Measurements from ENCODE around the gene CTU2.
A peak's percentile ranks its signal among the peaks of the same experiment; 100 is the strongest.

Gene CTU2

GRCh38 chr16:88681709-88682451 is 24.4 kb upstream of the CTU2 start:
- DNase-seq: no peak

GRCh38 chr16:88684569-88685155 is 21.6 kb upstream of the CTU2 start:
- DNase-seq: no peak

- no peak for DNase-seq
Measured at GRCh38 chr16:88685156-88686061, 20.9 kb upstream of the CTU2 start.

- DNase-seq: no peak
Measured at GRCh38 chr16:88686062-88686438, 20.3 kb upstream of the CTU2 start.

GRCh38 chr16:88686439-88687253 is 19.7 kb upstream of the CTU2 start, which contains the start of gene SNAI3:
SNAI3 (minus strand) TSS chr16:88686507; CDS start chr16:88686406, 101 bp downstream.
- no peak for DNase-seq

- DNase-seq: no peak
Measured at GRCh38 chr16:88687254-88687576, 19.1 kb upstream of the CTU2 start.

- DNase-seq: no peak
Measured at GRCh38 chr16:88687676-88688012, 18.7 kb upstream of the CTU2 start.

GRCh38 chr16:88688013-88688778 is 18.1 kb upstream of the CTU2 start:
- DNase-seq: peak; percentile 68

- no peak for DNase-seq
Measured at GRCh38 chr16:88690341-88691128, 15.8 kb upstream of the CTU2 start.

GRCh38 chr16:88691129-88691813 is 15.0 kb upstream of the CTU2 start:
- DNase-seq: no peak

- DNase-seq: no peak
Measured at GRCh38 chr16:88691924-88692560, 14.3 kb upstream of the CTU2 start.

- no peak for DNase-seq
Measured at GRCh38 chr16:88692861-88693260, 13.4 kb upstream of the CTU2 start.

GRCh38 chr16:88693420-88694177 is 12.7 kb upstream of the CTU2 start:
- no peak for DNase-seq

GRCh38 chr16:88694221-88695087 is 11.8 kb upstream of the CTU2 start:
- no peak for DNase-seq

GRCh38 chr16:88695218-88695617 is 11.1 kb upstream of the CTU2 start:
- no peak for DNase-seq

GRCh38 chr16:88695753-88696152 is 10.6 kb upstream of the CTU2 start:
- no peak for DNase-seq

- no peak for DNase-seq
Measured at GRCh38 chr16:88696441-88696840, 9.9 kb upstream of the CTU2 start.

- no peak for DNase-seq
Measured at GRCh38 chr16:88697116-88697830, 9.0 kb upstream of the CTU2 start.

All from NCI-H187 treated with DMSO at 0.1 percent for 48 hours (cell line).